ENCODE measurements around the gene EIF4G1.

EIF4G1 gene

GRCh38 chr3:184372296-184372821 is 58.0 kb downstream of the EIF4G1 start:
- DNase-seq: no peak

DNA sequence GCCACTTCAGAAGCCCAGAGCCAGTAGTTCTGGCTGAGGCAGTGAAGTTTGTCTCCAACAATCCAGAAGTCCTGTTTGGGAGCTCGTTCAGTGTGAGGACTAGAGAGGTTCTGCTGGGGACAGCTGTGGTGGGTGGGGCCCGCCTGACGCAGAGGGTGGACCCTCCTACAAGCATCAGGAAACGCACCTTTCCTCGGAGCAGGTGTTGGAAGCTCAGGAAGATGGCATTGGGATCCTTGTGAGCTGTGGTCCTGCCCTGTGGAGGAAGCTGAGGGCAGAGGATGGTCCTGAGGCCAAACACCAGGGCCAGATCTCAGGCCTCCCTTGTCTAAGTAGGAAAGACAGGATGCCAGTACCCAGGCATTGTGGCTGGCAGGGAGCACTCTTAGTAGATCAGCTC is 58.5 kb downstream of the EIF4G1 start:
- no peak for DNase-seq

- no peak for DNase-seq
Observed at GRCh38 chr3:184373422-184373821, 59.0 kb downstream of the EIF4G1 start.

GRCh38 chr3:184375747-184376461 is 61.5 kb downstream of the EIF4G1 start:
- no peak for DNase-seq

GRCh38 chr3:184377374-184377773 is 63.0 kb downstream of the EIF4G1 start:
- no peak for DNase-seq

DNA sequence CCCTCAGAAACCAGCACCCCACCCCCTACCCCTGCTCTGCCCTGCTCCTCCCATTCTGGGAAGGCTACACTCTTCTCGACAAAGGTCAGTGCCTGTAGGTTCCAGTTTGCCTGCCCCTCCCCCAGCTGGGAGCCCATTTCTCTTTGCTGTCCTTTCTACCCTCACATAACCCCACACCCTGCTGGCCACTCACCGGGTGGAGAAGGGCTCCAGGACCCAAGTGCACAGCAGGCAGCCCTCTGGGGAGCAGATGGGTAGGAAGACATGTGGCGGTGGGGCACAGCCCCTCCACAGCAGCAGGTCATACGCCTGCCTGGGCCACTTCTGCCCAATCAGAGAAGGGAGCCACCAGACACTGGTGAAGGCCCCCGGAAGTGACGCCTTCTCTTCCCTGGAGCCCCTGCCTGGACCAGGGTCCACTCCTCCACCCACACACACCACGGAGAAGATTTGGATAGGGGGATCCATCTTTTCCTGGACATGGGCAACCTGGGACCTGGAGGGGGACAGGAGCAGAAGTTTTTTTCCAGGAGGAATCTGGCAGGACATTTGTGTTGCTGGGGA is 63.6 kb downstream of the EIF4G1 start, which contains the start of gene THPO:
TSS of gene THPO (minus strand) at position 326 of the 564 bp plus-strand sequence. CDS start 1,948 bp downstream, outside the sequence.
- DNase-seq: no peak

DNA sequence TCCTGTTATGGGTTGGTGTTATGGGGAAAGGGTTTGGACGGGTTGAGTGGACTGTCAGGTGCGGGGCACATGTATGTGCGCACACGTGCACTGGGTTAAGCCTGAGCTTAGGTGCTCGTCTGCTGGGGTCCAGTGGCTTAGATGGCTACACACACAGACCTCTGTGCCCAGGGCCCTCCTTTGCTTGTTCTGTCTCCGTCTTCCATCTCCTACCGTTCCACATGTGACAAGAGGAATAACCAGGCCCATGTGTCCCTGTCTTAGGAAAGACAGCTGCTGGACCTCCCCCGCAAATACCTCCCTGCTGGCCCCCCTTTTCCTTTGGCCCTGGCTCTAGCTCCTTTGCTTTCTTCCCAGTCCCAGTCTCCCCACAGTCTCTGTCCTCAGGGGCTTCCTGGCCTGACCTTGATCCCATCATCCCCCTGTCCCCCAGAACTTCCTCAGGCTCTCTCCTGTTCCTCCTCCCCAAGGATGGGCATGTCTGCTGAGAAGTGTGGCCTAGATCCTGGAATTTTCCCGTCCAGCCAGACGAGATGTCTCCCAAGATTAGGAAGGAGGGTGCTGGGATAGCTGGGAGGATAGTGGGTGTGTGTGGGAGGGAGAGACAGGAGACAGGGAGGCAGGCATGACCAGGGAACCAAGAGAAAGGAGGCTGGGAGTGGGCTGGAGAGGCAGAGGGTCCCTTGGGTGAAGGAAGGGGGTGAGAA is 64.4 kb downstream of the EIF4G1 start:
- no peak for DNase-seq

GRCh38 chr3:184379358-184380184 is 65.2 kb downstream of the EIF4G1 start, which contains the start of gene CHRD:
Gene CHRD, plus strand, starts transcription at chr3:184380054. Its CDS starts 265 bp downstream, at chr3:184380319.
- no peak for DNase-seq

GRCh38 chr3:184380185-184380626 is 65.8 kb downstream of the EIF4G1 start:
- peak; percentile 51 for DNase-seq

GRCh38 chr3:184380627-184381260 is 66.3 kb downstream of the EIF4G1 start:
- DNase-seq: no peak

GRCh38 chr3:184381261-184382224 is 67.1 kb downstream of the EIF4G1 start:
- no peak for DNase-seq

DNA sequence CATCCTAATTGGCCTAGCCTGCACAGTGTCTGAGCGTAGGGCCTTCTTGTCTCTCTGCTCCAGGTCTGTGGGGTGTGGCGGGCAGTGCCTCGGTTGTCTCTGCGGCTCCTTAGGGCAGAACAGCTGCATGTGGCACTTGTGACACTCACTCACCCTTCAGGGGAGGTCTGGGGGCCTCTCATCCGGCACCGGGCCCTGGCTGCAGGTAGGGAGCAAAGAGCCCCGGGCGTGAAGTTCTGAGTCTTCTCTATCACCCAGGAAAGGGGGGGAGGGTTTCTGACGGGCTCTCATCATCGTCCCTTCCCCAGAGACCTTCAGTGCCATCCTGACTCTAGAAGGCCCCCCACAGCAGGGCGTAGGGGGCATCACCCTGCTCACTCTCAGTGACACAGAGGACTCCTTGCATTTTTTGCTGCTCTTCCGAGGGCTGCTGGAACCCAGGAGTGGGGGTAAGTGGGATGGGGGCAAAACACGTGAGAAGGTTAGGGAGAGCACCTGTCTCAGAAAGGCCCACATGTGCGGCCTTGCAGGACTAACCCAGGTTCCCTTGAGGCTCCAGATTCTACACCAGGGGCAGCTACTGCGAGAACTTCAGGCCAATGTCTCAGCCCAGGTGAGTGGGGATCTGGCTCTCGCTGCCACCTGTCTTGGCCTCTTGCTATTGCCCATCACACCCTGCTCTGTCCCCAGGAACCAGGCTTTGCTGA is 68.1 kb downstream of the EIF4G1 start:
- DNase-seq: no peak

DNA sequence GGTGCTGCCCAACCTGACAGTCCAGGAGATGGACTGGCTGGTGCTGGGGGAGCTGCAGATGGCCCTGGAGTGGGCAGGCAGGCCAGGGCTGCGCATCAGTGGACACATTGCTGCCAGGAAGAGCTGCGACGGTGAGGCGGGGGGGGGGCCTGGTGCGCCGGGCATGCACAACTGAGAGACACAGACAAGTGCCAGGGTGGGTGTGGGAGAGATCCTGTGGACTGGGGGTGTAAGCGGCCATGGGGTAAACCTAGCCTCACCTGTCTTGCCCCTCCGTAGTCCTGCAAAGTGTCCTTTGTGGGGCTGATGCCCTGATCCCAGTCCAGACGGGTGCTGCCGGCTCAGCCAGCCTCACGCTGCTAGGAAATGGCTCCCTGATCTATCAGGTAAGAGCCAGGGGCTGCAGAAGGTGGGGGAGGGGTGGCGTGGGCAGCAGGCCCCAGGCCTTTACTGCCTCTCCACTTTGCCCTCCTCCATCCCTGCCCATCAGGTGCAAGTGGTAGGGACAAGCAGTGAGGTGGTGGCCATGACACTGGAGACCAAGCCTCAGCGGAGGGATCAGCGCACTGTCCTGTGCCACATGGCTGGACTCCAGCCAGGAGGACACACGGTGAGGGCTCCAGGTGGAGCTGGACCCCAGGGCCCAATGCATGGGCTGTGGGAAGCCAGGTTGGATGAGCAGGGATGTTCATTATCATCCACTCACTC is 68.8 kb downstream of the EIF4G1 start:
- no peak for DNase-seq

- no peak for DNase-seq
Observed at GRCh38 chr3:184384342-184384741, 69.9 kb downstream of the EIF4G1 start.
